ENCODE measurements around the gene ZNF775. TPM values are rescaled to one million over a fixed set of nuclear protein-coding genes. Genes with fewer than 3 reads are reported as not detected.
A peak's percentile ranks its signal among the peaks of the same experiment; 100 is the strongest.
"Not testable (repeated sequence)": the region's sequence is repeated elsewhere in the genome, so short reads cannot be mapped to it uniquely, and the experiment has no call there.

The ZNF775 gene
- total RNA-seq, 1 donor from 2014 or later: 4.5 TPM

GRCh38 chr7:150384406-150385301, 5.5 kb downstream of the ZNF775 start:
- Histone ChIP-seq H3K27ac (no peak overlapping the region), H3K4me3 (no peak overlapping the region), H3K36me3 (no peaks in the 10 kb centered on the region), H3K4me1 (peaks cover 16% of the 10 kb centered on the region), H3K27me3 (ENCODE audit: low read depth) (no peaks in the 10 kb centered on the region), H3K9me3 (no peaks in the 10 kb centered on the region)
- no peak for TF ChIP-seq CTCF (IDR thresholded peaks at IDR 0.05)
- ATAC-seq (peak in 1 of 2 donors; percentile 12), DNase-seq (no peak)
- intact Hi-C loops (cut with DNase I): no loop called here

GRCh38 chr7:150385302-150385723, 6.2 kb downstream of the ZNF775 start:
- ATAC-seq: no peak
- no peak for DNase-seq
- no peaks in the 10 kb centered on the region for H3K27me3 ChIP-seq (ENCODE audit: low read depth)
- no peak overlapping the region for H3K27ac ChIP-seq
- intact Hi-C loops (cut with DNase I): no loop called here
- H3K4me3 ChIP-seq: no peak overlapping the region
- no peak for TF ChIP-seq CTCF (IDR thresholded peaks at IDR 0.05)
- H3K9me3 ChIP-seq: no peaks in the 10 kb centered on the region
- H3K4me1 ChIP-seq: peaks cover 9% of the 10 kb centered on the region
- no peaks in the 10 kb centered on the region for H3K36me3 ChIP-seq

- H3K4me3 ChIP-seq; DNase-seq; H3K9me3 ChIP-seq; H3K36me3 ChIP-seq; intact Hi-C loops (cut with DNase I); H3K4me1 ChIP-seq; ATAC-seq; H3K27ac ChIP-seq; H3K27me3 ChIP-seq (ENCODE audit: low read depth): not testable (repeated sequence)
These were observed 6.8 kb downstream of the ZNF775 start for GRCh38 chr7:150385884-150386283.

GRCh38 chr7:150388306-150388705, 9.2 kb downstream of the ZNF775 start:
- no peak overlapping the region for H3K27ac ChIP-seq
- intact Hi-C loops (cut with DNase I): no loop called here
- H3K4me3 ChIP-seq: no peak overlapping the region
- no peaks in the 10 kb centered on the region for H3K27me3 ChIP-seq (ENCODE audit: low read depth)
- ATAC-seq: no peak
- no peaks in the 10 kb centered on the region for H3K9me3 ChIP-seq
- no peaks in the 10 kb centered on the region for H3K36me3 ChIP-seq
- peaks cover 6% of the 10 kb centered on the region for H3K4me1 ChIP-seq
- DNase-seq: no peak
- TF ChIP-seq CTCF (IDR thresholded peaks at IDR 0.05): no peak

- no peaks in the 10 kb centered on the region for H3K27me3 ChIP-seq (ENCODE audit: low read depth)
- H3K4me1 ChIP-seq: peaks cover 6% of the 10 kb centered on the region
- ATAC-seq (peak; percentile 94 to 97), DNase-seq (peak; percentile 87)
- H3K27ac ChIP-seq: no peak overlapping the region
- no peaks in the 10 kb centered on the region for H3K36me3 ChIP-seq
- peak; percentile 74 for TF ChIP-seq CTCF (IDR thresholded peaks at IDR 0.05)
- H3K9me3 ChIP-seq: no peaks in the 10 kb centered on the region
- H3K4me3 ChIP-seq: no peak overlapping the region
- intact Hi-C loops (cut with DNase I): no loop called here
These were observed 9.8 kb downstream of the ZNF775 start for GRCh38 chr7:150388709-150389531.

GRCh38 chr7:150389532-150389816, 10.3 kb downstream of the ZNF775 start:
- ATAC-seq (no peak), DNase-seq (no peak)
- peaks cover 6% of the 10 kb centered on the region for H3K4me1 ChIP-seq
- H3K36me3 ChIP-seq: no peaks in the 10 kb centered on the region
- intact Hi-C loops (cut with DNase I): no loop called here
- H3K27ac ChIP-seq: no peak overlapping the region
- H3K9me3 ChIP-seq: no peaks in the 10 kb centered on the region
- H3K27me3 ChIP-seq (ENCODE audit: low read depth): no peaks in the 10 kb centered on the region
- TF ChIP-seq CTCF (IDR thresholded peaks at IDR 0.05): no peak
- H3K4me3 ChIP-seq: no peak overlapping the region
